HFF-Myc (cell line): ENCODE results near the gene BICC1.

ENCODE experiments used
- DNase-seq: peaks from one replicate; pipeline ENCODE4 v3.0.0-alpha.2; 2011; ENCODE audit warnings: low read depth; ENCODE audit errors: extremely low read depth
- H3K4me3 ChIP-seq: replicated peaks from 2 replicates; pipeline ENCODE4 v1.5.1; 2011; ENCODE audit warnings: low read depth, mild to moderate bottlenecking, control low read depth, low read length
- TF ChIP-seq, protein P1 (sequence below): IDR thresholded peaks from 2 replicates; pipeline ENCODE4 v1.5.1; 2012; ENCODE audit warnings: mild to moderate bottlenecking, low read depth, low read length, control low read depth; ENCODE audit errors: missing control alignments

The BICC1 gene

DNA sequence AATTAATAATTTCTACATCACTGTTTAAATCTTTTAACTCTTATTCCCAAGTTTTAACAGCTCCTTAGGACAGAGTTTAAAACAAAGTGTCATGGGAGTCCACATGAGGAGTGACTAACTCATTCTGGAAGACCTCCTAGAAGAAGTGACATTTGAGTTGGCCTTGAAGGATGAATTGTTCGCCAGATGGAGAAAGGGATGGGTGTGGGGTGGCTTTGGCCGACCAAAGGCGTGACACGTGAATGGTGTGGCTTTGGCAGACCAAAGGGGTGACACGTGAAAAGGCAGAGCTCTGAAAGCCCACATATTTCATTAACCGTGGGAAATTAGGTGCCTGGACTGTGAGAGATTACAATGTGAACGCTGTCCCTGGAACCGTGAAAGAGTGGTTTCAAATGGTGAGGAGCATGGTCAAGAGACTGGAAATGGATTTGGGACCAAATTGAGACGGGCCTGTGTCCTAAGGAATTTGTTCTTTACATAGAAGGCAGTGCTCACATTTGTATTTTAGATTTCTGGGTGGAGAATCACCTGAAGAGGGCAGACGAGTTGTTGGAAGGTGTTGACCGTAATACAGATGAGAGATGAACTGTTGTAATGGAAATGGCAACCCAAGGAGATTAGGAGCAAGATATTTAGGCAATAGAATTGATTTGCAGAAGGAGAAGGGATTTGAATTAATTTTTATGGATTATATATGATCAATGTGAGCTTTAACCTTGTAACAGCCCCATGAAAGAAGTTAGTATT lies 228.1 kb downstream of the BICC1 start:
- no peak for DNase-seq
- H3K4me3 ChIP-seq = no peak overlapping the region
- TF ChIP-seq, protein P1, sequence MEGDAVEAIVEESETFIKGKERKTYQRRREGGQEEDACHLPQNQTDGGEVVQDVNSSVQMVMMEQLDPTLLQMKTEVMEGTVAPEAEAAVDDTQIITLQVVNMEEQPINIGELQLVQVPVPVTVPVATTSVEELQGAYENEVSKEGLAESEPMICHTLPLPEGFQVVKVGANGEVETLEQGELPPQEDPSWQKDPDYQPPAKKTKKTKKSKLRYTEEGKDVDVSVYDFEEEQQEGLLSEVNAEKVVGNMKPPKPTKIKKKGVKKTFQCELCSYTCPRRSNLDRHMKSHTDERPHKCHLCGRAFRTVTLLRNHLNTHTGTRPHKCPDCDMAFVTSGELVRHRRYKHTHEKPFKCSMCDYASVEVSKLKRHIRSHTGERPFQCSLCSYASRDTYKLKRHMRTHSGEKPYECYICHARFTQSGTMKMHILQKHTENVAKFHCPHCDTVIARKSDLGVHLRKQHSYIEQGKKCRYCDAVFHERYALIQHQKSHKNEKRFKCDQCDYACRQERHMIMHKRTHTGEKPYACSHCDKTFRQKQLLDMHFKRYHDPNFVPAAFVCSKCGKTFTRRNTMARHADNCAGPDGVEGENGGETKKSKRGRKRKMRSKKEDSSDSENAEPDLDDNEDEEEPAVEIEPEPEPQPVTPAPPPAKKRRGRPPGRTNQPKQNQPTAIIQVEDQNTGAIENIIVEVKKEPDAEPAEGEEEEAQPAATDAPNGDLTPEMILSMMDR = no peak

DNA sequence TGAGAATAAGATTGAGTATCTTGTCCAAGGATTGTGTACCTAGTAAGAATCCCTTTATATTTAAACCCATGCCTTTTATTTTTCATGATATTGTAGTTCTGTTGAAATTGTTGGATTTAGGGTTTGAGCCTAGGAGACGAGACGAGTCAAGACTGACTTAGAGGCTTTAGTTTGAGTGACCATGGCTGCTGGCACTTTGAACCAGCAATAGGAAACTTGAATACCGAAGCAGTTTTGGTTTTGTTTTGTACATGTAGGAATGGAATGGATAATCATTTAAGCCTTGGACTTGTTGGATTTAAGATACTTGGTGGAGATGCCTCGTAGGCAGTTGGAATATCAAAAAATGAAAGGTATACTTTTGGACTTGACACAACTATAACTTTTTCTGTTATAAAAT lies 229.0 kb downstream of the BICC1 start:
- TF ChIP-seq, protein P1 = no peak
- H3K4me3 ChIP-seq = no peak overlapping the region
- DNase-seq = no peak

DNA sequence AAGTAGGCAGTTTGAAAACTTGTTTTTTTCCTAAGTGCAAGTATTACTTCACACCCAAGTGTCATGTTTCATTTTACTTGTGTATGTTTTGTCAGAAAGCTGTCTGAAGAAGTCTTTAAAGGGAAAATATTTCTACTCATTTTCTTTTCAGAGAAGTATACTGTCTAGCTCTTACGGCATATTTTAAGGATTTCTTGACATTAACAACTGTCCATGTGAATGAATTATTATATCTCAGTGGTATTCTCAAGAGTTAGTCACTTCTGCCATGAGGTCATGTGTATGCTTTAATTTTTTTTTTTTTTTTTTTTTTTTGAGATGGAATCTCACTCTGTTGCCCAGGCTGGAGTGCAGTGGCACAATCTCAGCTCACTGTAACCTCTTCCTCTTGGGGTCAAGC lies 229.5 kb downstream of the BICC1 start:
- H3K4me3 ChIP-seq = no peak overlapping the region
- TF ChIP-seq, protein P1 = no peak
- DNase-seq = no peak

DNA sequence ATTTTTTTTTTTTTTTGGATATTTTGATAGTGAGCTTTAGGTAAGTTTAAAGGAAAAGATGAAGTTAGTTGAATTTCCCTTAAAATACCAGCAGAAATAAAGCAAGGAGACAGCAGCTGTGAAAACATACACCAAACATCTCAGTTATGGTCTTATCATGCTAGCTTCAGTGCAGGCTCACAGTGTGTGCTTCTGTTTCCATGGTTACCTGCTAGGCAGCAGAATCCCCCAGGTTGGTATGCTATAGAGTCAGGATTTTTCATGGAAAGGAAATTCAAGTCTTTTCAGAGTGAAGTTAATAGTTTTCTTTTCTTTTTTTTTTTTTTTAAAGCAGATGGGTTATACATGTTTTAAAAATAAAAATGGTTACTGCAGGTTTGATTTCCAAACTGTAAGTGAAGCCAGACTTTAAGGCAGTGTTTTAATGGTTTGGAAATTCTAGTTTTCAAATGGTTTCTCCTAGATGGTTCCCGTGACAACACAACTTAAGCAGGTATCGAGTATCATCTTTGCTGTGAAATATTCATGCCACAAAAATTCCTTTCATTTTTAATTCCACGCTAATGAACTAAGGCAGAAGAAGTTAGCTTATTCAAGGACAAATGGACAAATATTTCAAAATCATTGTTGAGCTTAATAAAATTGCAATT lies 230.9 kb downstream of the BICC1 start:
- TF ChIP-seq, protein P1 = no peak
- no peak for DNase-seq
- H3K4me3 ChIP-seq = no peak overlapping the region

DNA sequence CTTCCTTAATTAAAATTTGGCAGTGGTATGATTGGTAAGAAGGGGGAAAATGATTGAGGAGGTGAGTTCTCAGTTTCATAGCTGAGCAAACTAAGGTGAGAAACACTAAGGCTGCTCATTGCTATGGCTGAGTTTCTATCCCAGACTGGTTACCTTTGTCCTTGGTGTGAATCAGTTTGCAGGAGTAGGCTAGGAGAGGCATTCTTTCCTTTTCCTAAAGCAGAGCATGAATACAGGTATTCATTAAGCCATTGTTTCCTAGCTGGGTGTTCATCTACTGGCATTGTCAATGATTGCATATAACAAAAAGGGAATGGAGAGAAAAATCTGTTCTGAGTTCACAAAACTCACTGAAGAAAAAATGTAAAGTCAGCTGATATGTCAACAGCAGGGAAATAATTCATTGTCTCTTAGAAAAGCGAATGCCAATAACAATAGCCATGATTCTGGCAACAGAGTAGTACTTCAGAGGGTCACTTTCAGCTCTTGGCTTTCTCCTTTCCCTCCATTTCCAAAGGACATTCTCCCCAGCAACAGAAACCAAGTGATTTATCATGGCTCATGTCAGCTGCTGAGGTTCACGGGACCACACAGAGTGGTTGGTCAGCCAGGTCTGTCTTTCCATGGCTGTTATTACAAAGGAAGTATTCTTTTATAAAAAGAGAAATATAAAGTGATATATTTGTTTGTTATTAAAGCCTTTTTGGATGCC lies 234.0 kb downstream of the BICC1 start:
- no peak overlapping the region for H3K4me3 ChIP-seq
- TF ChIP-seq, protein P1 = no peak
- DNase-seq = no peak

DNA sequence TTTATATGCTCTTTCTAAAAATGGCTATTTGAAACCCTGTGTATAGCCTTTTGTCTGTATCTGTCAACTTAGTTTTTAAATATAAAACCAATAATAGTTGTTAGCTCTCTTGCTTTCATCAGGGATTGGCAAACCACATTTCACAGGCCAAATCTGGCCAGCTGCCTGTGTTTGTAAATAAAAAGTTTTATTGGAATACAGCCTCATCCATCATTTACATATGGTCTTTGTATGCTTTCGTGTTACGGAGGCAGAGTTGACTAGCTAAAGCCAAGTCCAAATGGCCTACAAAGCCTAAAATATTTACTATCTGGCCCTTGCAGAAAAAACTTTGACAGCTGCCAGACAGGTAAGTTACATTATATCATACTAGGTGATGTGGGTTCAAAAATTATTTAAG lies 235.0 kb downstream of the BICC1 start:
- TF ChIP-seq, protein P1 = no peak
- no peak overlapping the region for H3K4me3 ChIP-seq
- no peak for DNase-seq
